Activated T-cell treated with anti-CD3 and anti-CD28 coated beads, Interleukin-2, amount 50 U/mL, for 4 hours (primary cell): ENCODE measurements around the gene FZR1. TPM values are rescaled to one million over a fixed set of nuclear protein-coding genes. Genes with fewer than 3 reads are reported as not detected.
"Not testable (repeated sequence)": the region's sequence is repeated elsewhere in the genome, so short reads cannot be mapped to it uniquely, and the experiment has no call there.

Source experiments
- ATAC-seq, 2 donors: fragments of 200-7000 bp; cut with Tn5 transposase; one replicate each; pipeline ENCODE4 v1.10.0; 2021
- DNase-seq: peaks from one replicate; pipeline ENCODE4 v3.0.0-alpha.2; 2020
- H3K27me3 Mint-ChIP-seq: one replicate; pipeline ENCODE4 v1.8.0; 2021; ENCODE audit warnings: low read depth, mixed read lengths
- H3K36me3 Mint-ChIP-seq: one replicate; pipeline ENCODE4 v1.8.0; 2022; ENCODE audit warnings: mixed read lengths; ENCODE audit not compliant: insufficient read depth
- H3K4me1 Mint-ChIP-seq: one replicate; pipeline ENCODE4 v1.8.0; 2021; ENCODE audit warnings: low read depth, mixed read lengths
- H3K4me3 Mint-ChIP-seq: one replicate; pipeline ENCODE4 v1.8.0; 2021; ENCODE audit warnings: mild to moderate bottlenecking, moderate library complexity, mixed read lengths
- H3K9me3 Mint-ChIP-seq: one replicate; pipeline ENCODE4 v1.8.0; 2021; ENCODE audit warnings: mixed read lengths
- total RNA-seq, 3 donors: library from RNA; stranded (reverse); gene quantifications; one replicate each; pipeline ENCODE4 v1.2.1, GENCODE V29; 2021

The FZR1 gene
- total RNA-seq, 3 donors from 2014 or later = 30.4 to 38.1 (median 33.2) TPM

GRCh38 chr19:3556423-3556977 lies 50.4 kb downstream of the FZR1 start:
- Mint-ChIP-seq H3K4me3 (peak overlapping the region; percentile 98), H3K27me3 (no peaks in the 10 kb centered on the region), H3K4me1 (peaks cover 41% of the 10 kb centered on the region), H3K9me3 (no peaks in the 10 kb centered on the region), H3K36me3 (peaks cover 5% of the 10 kb centered on the region)
- ATAC-seq (no peak), DNase-seq (no peak)

- Mint-ChIP-seq H3K27me3 (no peaks in the 10 kb centered on the region), H3K4me1 (peaks cover 38% of the 10 kb centered on the region), H3K36me3 (peaks cover 5% of the 10 kb centered on the region), H3K4me3 (peak overlapping the region; percentile 98), H3K9me3 (no peaks in the 10 kb centered on the region)
- DNase-seq = peak; percentile 72
- ATAC-seq = peak; percentile 68 to 69
Observed at GRCh38 chr19:3556978-3557460, 50.9 kb downstream of the FZR1 start.

- peaks cover 37% of the 10 kb centered on the region for H3K4me1 Mint-ChIP-seq
- peaks cover 5% of the 10 kb centered on the region for H3K36me3 Mint-ChIP-seq
- no peaks in the 10 kb centered on the region for H3K27me3 Mint-ChIP-seq
- peak; percentile 93 to 95 for ATAC-seq
- DNase-seq = peak; percentile 93
- no peaks in the 10 kb centered on the region for H3K9me3 Mint-ChIP-seq
- peak within 1 kb of the TSS; percentile 98 for H3K4me3 Mint-ChIP-seq
Observed at GRCh38 chr19:3557461-3558248, 51.5 kb downstream of the FZR1 start, which contains the start of gene MFSD12. Gene MFSD12, minus strand, starts transcription at chr19:3557586. Its CDS starts 183 bp downstream, at chr19:3557403.

- Mint-ChIP-seq H3K36me3 (no peaks in the 10 kb centered on the region), H3K27me3 (no peaks in the 10 kb centered on the region), H3K9me3 (no peaks in the 10 kb centered on the region), H3K4me3 (no peak overlapping the region), H3K4me1 (no peaks in the 10 kb centered on the region)
- no peak for ATAC-seq
- no peak for DNase-seq
Observed at GRCh38 chr19:3563709-3564524, 57.8 kb downstream of the FZR1 start.

GRCh38 chr19:3565139-3565538 lies 59.0 kb downstream of the FZR1 start:
- ATAC-seq (no peak), DNase-seq (no peak)
- no peaks in the 10 kb centered on the region for H3K27me3 Mint-ChIP-seq
- no peaks in the 10 kb centered on the region for H3K4me1 Mint-ChIP-seq
- no peaks in the 10 kb centered on the region for H3K9me3 Mint-ChIP-seq
- no peaks in the 10 kb centered on the region for H3K36me3 Mint-ChIP-seq
- H3K4me3 Mint-ChIP-seq = no peak overlapping the region

DNA sequence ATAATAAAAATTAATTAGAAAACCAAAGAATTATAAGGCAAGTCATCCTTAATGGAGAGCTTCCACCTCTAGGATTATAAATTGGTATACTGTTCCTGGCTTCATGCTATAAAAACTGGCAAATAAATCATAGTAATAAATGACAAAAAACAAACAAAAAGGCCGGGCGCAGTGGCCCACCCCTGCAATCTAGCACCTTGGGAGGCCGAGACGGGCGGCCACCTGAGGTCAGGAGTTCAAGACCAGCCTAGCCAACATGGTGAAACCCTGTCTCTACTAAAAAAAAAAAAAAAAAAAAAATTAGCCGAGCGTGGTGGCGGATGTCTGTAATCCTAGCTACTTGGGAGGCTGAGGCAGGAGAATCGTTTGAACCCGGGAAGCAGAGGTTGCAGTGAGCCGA lies 63.9 kb downstream of the FZR1 start:
- peaks cover 12% of the 10 kb centered on the region for H3K4me1 Mint-ChIP-seq
- not testable (repeated sequence) for ATAC-seq, DNase-seq, H3K4me3 Mint-ChIP-seq, H3K36me3 Mint-ChIP-seq, H3K27me3 Mint-ChIP-seq, H3K9me3 Mint-ChIP-seq

GRCh38 chr19:3570606-3571011 lies 64.5 kb downstream of the FZR1 start:
- H3K4me1 Mint-ChIP-seq = peaks cover 12% of the 10 kb centered on the region
- no peaks in the 10 kb centered on the region for H3K9me3 Mint-ChIP-seq
- ATAC-seq (no peak), DNase-seq (no peak)
- H3K4me3 Mint-ChIP-seq = no peak overlapping the region
- H3K27me3 Mint-ChIP-seq = no peaks in the 10 kb centered on the region
- H3K36me3 Mint-ChIP-seq = peaks cover 9% of the 10 kb centered on the region

DNA sequence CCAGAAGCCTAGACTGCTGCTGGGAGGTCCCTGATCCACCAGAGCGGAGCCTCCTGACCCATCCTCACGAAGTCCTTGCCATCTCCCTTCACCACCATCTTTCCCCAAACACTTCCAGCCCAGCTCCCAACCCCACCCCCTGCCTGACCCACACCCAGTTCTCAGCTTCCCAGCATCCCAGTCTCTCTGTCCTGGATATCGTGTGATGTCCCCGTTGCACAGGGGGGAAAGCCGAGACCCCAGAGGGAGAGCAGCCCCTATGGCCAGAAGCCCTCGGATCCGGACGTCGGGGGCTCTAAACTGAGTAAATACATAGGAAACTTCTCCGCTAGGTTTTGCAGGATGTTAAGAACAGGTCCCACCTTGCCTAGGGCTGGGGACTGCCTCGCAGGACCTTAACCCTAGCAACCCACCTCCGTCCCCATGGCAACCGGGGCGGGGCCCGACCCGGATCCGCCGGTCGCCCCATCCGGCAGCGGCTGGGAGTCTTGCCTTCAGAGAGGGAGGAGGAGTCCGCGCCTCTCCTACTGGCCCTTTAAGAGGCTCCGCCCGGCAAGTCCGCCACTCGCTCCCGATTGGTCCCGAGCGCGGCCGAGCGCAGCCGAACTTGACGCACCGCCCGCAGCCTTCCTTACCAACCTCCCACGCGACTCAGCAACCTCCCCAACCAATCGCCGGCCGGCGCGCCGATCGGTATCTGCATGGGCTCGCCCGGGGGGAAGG lies 66.2 kb downstream of the FZR1 start:
- peak overlapping the region; percentile 74 for H3K4me3 Mint-ChIP-seq
- DNase-seq = peak; percentile 99
- no peaks in the 10 kb centered on the region for H3K9me3 Mint-ChIP-seq
- H3K36me3 Mint-ChIP-seq = peaks cover 9% of the 10 kb centered on the region
- H3K4me1 Mint-ChIP-seq = peaks cover 12% of the 10 kb centered on the region
- no peaks in the 10 kb centered on the region for H3K27me3 Mint-ChIP-seq
- peak; percentile 97 to 98 for ATAC-seq

- Mint-ChIP-seq H3K9me3 (no peaks in the 10 kb centered on the region), H3K4me1 (peaks cover 12% of the 10 kb centered on the region), H3K4me3 (peak within 1 kb of the TSS; percentile 74), H3K27me3 (no peaks in the 10 kb centered on the region), H3K36me3 (peaks cover 9% of the 10 kb centered on the region)
- ATAC-seq = no peak
- DNase-seq = no peak
Observed at GRCh38 chr19:3572855-3573161, 66.7 kb downstream of the FZR1 start, which contains the start of gene HMG20B. Gene HMG20B, plus strand, starts transcription at chr19:3572944. Its CDS starts 366 bp downstream, at chr19:3573310.

DNA sequence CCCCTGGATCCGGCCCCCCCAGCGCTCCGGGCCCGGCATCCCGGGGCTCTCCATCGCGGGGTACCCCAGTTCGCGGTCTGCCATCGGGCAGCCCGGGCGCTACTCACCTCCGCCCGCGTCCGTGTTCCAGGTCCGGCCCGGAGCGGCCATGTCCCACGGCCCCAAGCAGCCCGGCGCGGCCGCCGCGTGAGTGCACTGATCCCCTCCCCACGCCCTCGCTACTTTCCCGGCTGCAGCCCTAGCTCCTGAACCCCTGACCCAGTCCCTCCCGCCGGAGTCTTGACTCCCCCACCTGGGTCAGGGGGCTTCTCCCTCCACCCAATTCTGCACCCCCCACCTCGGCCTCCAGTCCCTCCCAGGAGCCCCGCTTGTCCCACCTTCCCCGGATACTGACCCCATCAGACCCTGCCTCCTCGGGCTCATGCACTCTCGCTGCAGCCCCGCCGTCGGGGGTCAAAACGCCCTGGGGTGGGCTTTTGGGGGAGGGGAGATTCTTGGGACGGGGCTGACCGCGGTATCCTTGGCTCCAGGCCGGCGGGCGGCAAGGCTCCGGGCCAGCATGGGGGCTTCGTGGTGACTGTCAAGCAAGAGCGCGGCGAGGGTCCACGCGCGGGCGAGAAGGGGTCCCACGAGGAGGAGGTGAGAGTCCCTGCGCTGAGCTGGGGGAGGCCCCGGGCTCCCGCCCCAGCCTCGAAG lies 67.2 kb downstream of the FZR1 start:
- no peaks in the 10 kb centered on the region for H3K27me3 Mint-ChIP-seq
- peaks cover 12% of the 10 kb centered on the region for H3K4me1 Mint-ChIP-seq
- ATAC-seq (peak; percentile 6 to 7), DNase-seq (no peak)
- peak overlapping the region; percentile 74 for H3K4me3 Mint-ChIP-seq
- H3K36me3 Mint-ChIP-seq = peaks cover 9% of the 10 kb centered on the region
- no peaks in the 10 kb centered on the region for H3K9me3 Mint-ChIP-seq

DNA sequence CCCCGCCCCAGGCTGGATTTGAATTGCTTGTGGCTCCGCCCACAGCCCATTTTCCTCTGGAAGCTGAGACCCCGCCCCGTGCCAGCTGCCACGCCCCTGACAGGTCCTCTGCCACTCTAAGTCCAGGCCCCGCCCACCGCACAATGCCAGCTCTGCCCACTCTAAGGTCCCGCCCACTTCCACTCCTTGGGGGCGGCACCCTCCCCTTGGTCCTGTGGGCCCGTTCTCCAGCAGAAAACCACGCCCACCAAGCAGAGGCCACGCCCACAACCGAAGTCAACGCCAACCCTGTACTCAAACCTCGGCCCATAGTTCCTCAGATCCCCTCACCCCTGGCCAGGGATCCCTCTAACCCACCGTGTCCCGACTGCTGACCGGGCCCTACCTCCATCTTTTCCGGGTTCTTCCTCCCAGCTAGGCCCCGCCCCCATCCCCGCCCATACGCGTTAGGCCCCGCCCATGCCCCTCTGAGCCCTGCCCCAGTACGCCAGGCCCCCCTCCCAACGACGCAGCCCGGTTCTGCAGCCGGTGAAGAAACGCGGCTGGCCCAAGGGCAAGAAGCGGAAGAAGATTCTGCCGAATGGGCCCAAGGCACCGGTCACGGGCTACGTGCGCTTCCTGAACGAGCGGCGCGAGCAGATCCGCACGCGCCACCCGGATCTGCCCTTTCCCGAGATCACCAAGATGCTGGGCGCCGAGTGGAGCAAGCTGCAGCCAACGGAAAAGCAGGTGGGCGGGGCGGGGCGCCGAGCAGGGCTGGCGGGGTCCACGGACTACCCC lies 67.9 kb downstream of the FZR1 start:
- peak overlapping the region; percentile 74 for H3K4me3 Mint-ChIP-seq
- H3K4me1 Mint-ChIP-seq = peaks cover 12% of the 10 kb centered on the region
- no peaks in the 10 kb centered on the region for H3K27me3 Mint-ChIP-seq
- peak; percentile 7 to 9 for ATAC-seq
- DNase-seq = peak; percentile 70
- H3K9me3 Mint-ChIP-seq = no peaks in the 10 kb centered on the region
- H3K36me3 Mint-ChIP-seq = peaks cover 9% of the 10 kb centered on the region

DNA sequence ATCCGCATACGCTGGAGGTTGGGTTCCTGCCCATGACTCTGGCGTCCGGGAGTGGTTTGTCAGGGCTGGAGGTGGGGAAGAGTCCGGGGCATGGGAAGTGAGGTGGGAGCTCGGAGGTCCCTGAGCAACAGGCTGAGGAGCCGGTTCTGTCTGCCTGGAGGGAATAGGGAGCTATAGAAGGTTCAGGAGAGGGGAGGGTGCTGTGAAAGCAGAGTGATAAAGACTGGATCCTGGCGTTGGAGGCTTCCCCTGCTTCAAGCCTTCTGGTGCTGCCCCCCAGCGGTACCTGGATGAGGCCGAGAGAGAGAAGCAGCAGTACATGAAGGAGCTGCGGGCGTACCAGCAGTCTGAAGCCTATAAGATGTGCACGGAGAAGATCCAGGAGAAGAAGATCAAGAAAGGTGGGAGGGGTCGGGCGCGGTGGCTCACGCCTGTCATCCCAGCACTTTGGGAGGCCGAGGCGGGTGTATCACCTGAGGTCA lies 69.2 kb downstream of the FZR1 start:
- DNase-seq (no peak), ATAC-seq (no peak)
- H3K9me3 Mint-ChIP-seq = no peaks in the 10 kb centered on the region
- peaks cover 12% of the 10 kb centered on the region for H3K4me1 Mint-ChIP-seq
- H3K4me3 Mint-ChIP-seq = peak overlapping the region; percentile 16
- H3K36me3 Mint-ChIP-seq = peaks cover 9% of the 10 kb centered on the region
- no peaks in the 10 kb centered on the region for H3K27me3 Mint-ChIP-seq
